Mesendoderm (in vitro differentiated cells): ENCODE measurements around the gene ALDOC.

Experiments used
- DNase-seq: peaks from one replicate; pipeline ENCODE4 v3.0.0; 2013
- H2AK5ac ChIP-seq: 2 replicates; pipeline ENCODE4 v1.6.1; 2013; ENCODE audit warnings: low read length, inconsistent platforms
- H2BK120ac ChIP-seq: 2 replicates; pipeline ENCODE4 v1.6.1; 2013; ENCODE audit warnings: low read depth, mild to moderate bottlenecking, low read length, moderate library complexity, mixed read lengths
- H2BK15ac ChIP-seq: replicated peaks from 2 replicates; pipeline ENCODE4 v1.6.1; 2013; ENCODE audit warnings: low read depth, mild to moderate bottlenecking, moderate library complexity
- H2BK5ac ChIP-seq: 2 replicates; pipeline ENCODE4 v1.6.1; 2013; ENCODE audit warnings: low read length, inconsistent platforms
- H3K18ac ChIP-seq: 2 replicates; pipeline ENCODE4 v1.6.1; 2013; ENCODE audit warnings: mild to moderate bottlenecking, low read length, mixed read lengths
- H3K23ac ChIP-seq: one replicate; pipeline ENCODE4 v1.6.1; 2013; ENCODE audit warnings: low read length
- H3K27ac ChIP-seq: 2 replicates; pipeline ENCODE4 v1.5.1; 2013; ENCODE audit warnings: low read depth, mild to moderate bottlenecking, inconsistent platforms, low read length, moderate library complexity
- H3K27me3 ChIP-seq: 2 replicates; pipeline ENCODE4 v1.6.1; 2013; ENCODE audit warnings: low read length, control low read depth, mild to moderate bottlenecking, inconsistent platforms; ENCODE audit not compliant: insufficient read depth, poor library complexity
- H3K36me3 ChIP-seq: 2 replicates; pipeline ENCODE4 v1.6.1; 2013; ENCODE audit warnings: low read length, inconsistent platforms; ENCODE audit not compliant: control insufficient read depth, insufficient read depth
- H3K4ac ChIP-seq: one replicate; pipeline ENCODE4 v1.6.1; 2013; ENCODE audit warnings: low read depth, mild to moderate bottlenecking, low read length, moderate library complexity
- H3K4me1 ChIP-seq: 2 replicates; pipeline ENCODE4 v1.6.1; 2013; ENCODE audit warnings: low read depth, low read length, inconsistent platforms; ENCODE audit not compliant: control insufficient read depth
- H3K4me2 ChIP-seq: 2 replicates; pipeline ENCODE4 v1.6.1; 2013; ENCODE audit warnings: low read length
- H3K4me3 ChIP-seq: 2 replicates; pipeline ENCODE4 v1.5.1; 2013; ENCODE audit warnings: mild to moderate bottlenecking, low read length
- H3K56ac ChIP-seq: one replicate; pipeline ENCODE4 v1.6.1; 2013; ENCODE audit warnings: low read length
- H3K79me1 ChIP-seq: 2 replicates; pipeline ENCODE4 v1.6.1; 2013; ENCODE audit warnings: low read length, inconsistent platforms
- H3K79me2 ChIP-seq: 2 replicates; pipeline ENCODE4 v1.6.1; 2013; ENCODE audit warnings: mild to moderate bottlenecking, low read length; ENCODE audit not compliant: control insufficient read depth, insufficient read depth
- H3K9ac ChIP-seq: 2 replicates; pipeline ENCODE4 v1.6.1; 2013; ENCODE audit warnings: low read length, inconsistent platforms
- H4K5ac ChIP-seq: one replicate; pipeline ENCODE4 v1.6.1; 2013; ENCODE audit warnings: low read length
- H4K8ac ChIP-seq: one replicate; pipeline ENCODE4 v1.6.1; 2013; ENCODE audit warnings: low read depth, mild to moderate bottlenecking, control low read depth, low read length, moderate library complexity
- WGBS: extraction: QIAGEN DNeasy Blood & Tissue Kit; methylation state at CpG from one replicate; pipeline ENCODE4 v1.1.7; 2013; ENCODE audit warnings: low lambda C conversion rate, missing lambda C conversion rate; ENCODE audit not compliant: insufficient coverage; ENCODE audit errors: extremely low coverage; 5-methylcytosine and 5-hydroxymethylcytosine counted together

The ALDOC gene

GRCh38 chr17:28540231-28540630, 36.5 kb downstream of the ALDOC start:
- no peak overlapping the region for H3K56ac ChIP-seq
- no peak overlapping the region for H4K5ac ChIP-seq
- H3K79me2 ChIP-seq, result no peaks in the 10 kb centered on the region
- no peak overlapping the region for H3K23ac ChIP-seq
- H3K18ac ChIP-seq, result no peak overlapping the region
- H3K79me1 ChIP-seq, result no peaks in the 10 kb centered on the region
- H3K9ac ChIP-seq, result no peak overlapping the region
- H4K8ac ChIP-seq, result no peak overlapping the region
- no peak overlapping the region for H2AK5ac ChIP-seq
- H2BK15ac ChIP-seq, result no peak overlapping the region
- no peak overlapping the region for H3K27ac ChIP-seq
- H2BK120ac ChIP-seq, result no peak overlapping the region
- no peak for DNase-seq
- no peak overlapping the region for H3K4me3 ChIP-seq
- no peak overlapping the region for H3K4ac ChIP-seq
- H3K4me2 ChIP-seq, result no peak overlapping the region
- no CpG with 5 or more reads among the region's 4 CpGs for WGBS
- no peaks in the 10 kb centered on the region for H3K36me3 ChIP-seq
- H3K27me3 ChIP-seq, result no peaks in the 10 kb centered on the region
- no peaks in the 10 kb centered on the region for H3K4me1 ChIP-seq
- no peak overlapping the region for H2BK5ac ChIP-seq

GRCh38 chr17:28538296-28538895, 38.3 kb downstream of the ALDOC start:
- Histone ChIP-seq H3K4me2 (no peak overlapping the region), H3K79me1 (no peaks in the 10 kb centered on the region), H3K27me3 (no peaks in the 10 kb centered on the region), H3K18ac (no peak overlapping the region), H2BK120ac (no peak overlapping the region), H4K5ac (no peak overlapping the region), H4K8ac (no peak overlapping the region), H3K4me3 (no peak overlapping the region), H3K9ac (no peak overlapping the region), H2BK5ac (no peak overlapping the region), H3K4ac (no peak overlapping the region), H3K36me3 (no peaks in the 10 kb centered on the region), H3K27ac (no peak overlapping the region), H2BK15ac (no peak overlapping the region), H3K79me2 (no peaks in the 10 kb centered on the region), H3K56ac (no peak overlapping the region), H3K23ac (no peak overlapping the region), H2AK5ac (no peak overlapping the region), H3K4me1 (no peaks in the 10 kb centered on the region)
- DNase-seq, result no peak
- no CpG with 5 or more reads among the region's 14 CpGs for WGBS

GRCh38 chr17:28537219-28537610, 39.5 kb downstream of the ALDOC start:
- Histone ChIP-seq H3K4me3 (no peak overlapping the region), H3K27ac (no peak overlapping the region), H3K79me2 (no peaks in the 10 kb centered on the region), H3K27me3 (no peaks in the 10 kb centered on the region), H3K9ac (no peak overlapping the region), H4K8ac (no peak overlapping the region), H3K23ac (no peak overlapping the region), H2BK120ac (no peak overlapping the region), H3K4me1 (no peaks in the 10 kb centered on the region), H2AK5ac (no peak overlapping the region), H3K79me1 (no peaks in the 10 kb centered on the region), H2BK15ac (no peak overlapping the region), H3K56ac (no peak overlapping the region), H3K36me3 (no peaks in the 10 kb centered on the region), H2BK5ac (no peak overlapping the region), H4K5ac (no peak overlapping the region), H3K18ac (no peak overlapping the region), H3K4ac (no peak overlapping the region), H3K4me2 (no peak overlapping the region)
- DNase-seq, result no peak
- no CpG with 5 or more reads among the region's 12 CpGs for WGBS

- no peaks in the 10 kb centered on the region for H3K27me3 ChIP-seq
- H3K36me3 ChIP-seq, result no peaks in the 10 kb centered on the region
- no peak overlapping the region for H2BK5ac ChIP-seq
- no peak overlapping the region for H3K27ac ChIP-seq
- no CpG with 5 or more reads among the region's 9 CpGs for WGBS
- H3K56ac ChIP-seq, result no peak overlapping the region
- DNase-seq, result no peak
- H3K79me1 ChIP-seq, result no peaks in the 10 kb centered on the region
- no peak overlapping the region for H2BK15ac ChIP-seq
- no peak overlapping the region for H3K18ac ChIP-seq
- no peak overlapping the region for H4K8ac ChIP-seq
- no peak overlapping the region for H3K9ac ChIP-seq
- H3K4me2 ChIP-seq, result no peak overlapping the region
- no peak overlapping the region for H2AK5ac ChIP-seq
- H4K5ac ChIP-seq, result no peak overlapping the region
- H3K23ac ChIP-seq, result no peak overlapping the region
- H3K79me2 ChIP-seq, result no peaks in the 10 kb centered on the region
- H3K4me1 ChIP-seq, result no peaks in the 10 kb centered on the region
- H2BK120ac ChIP-seq, result no peak overlapping the region
- no peak overlapping the region for H3K4ac ChIP-seq
- H3K4me3 ChIP-seq, result no peak overlapping the region
These were observed 40.0 kb downstream of the ALDOC start for GRCh38 chr17:28536532-28537218.

GRCh38 chr17:28534740-28535375, 41.8 kb downstream of the ALDOC start:
- Histone ChIP-seq H3K79me1 (no peaks in the 10 kb centered on the region), H3K23ac (no peak overlapping the region), H3K4ac (no peak overlapping the region), H3K79me2 (no peaks in the 10 kb centered on the region), H3K4me2 (no peak overlapping the region), H3K4me3 (no peak overlapping the region), H2BK120ac (no peak overlapping the region), H3K4me1 (no peaks in the 10 kb centered on the region), H4K5ac (no peak overlapping the region), H2BK15ac (no peak overlapping the region), H3K36me3 (no peaks in the 10 kb centered on the region), H3K9ac (no peak overlapping the region), H2AK5ac (no peak overlapping the region), H4K8ac (no peak overlapping the region), H3K27me3 (no peaks in the 10 kb centered on the region), H2BK5ac (no peak overlapping the region), H3K18ac (no peak overlapping the region), H3K27ac (no peak overlapping the region), H3K56ac (no peak overlapping the region)
- WGBS, result no CpG with 5 or more reads among the region's 11 CpGs
- no peak for DNase-seq
